GM23338 (cell line): ENCODE results near the gene ZBTB12. TPM values are rescaled to one million over a fixed set of nuclear protein-coding genes. Genes with fewer than 3 reads are reported as not detected.

Experiments
- ATAC-seq: fragments of 200-7000 bp; cut with Tn5 transposase; 3 replicates; pipeline ENCODE4 v1.9.1; 2020
- DNase-seq: peaks from one replicate; pipeline ENCODE4 v3.0.0-alpha.2; 2015; ENCODE audit warnings: low spot score
- H2AFZ ChIP-seq: fragments of 200-600 bp; sonication (generic); 2 replicates; pipeline ENCODE4 v1.8.0; 2016; ENCODE audit warnings: antibody characterized with exemption, mild to moderate bottlenecking, moderate library complexity
- H3F3A ChIP-seq: fragments of 200-600 bp; sonication (generic); replicated peaks from 2 replicates; pipeline ENCODE4 v1.8.0; 2017; ENCODE audit warnings: antibody characterized with exemption, mixed run types, low read depth
- H3K27ac ChIP-seq: fragments of 200-600 bp; sonication (generic); 2 replicates; pipeline ENCODE4 v1.6.1; 2016; ENCODE audit warnings: low read depth
- H3K27me3 ChIP-seq: fragments of 200-600 bp; sonication (generic); 2 replicates; pipeline ENCODE4 v1.8.0; 2016; ENCODE audit warnings: mild to moderate bottlenecking, mixed run types, moderate library complexity; ENCODE audit not compliant: insufficient read depth
- H3K36me3 ChIP-seq: fragments of 200-600 bp; sonication (generic); 2 replicates; pipeline ENCODE4 v1.8.0; 2016; ENCODE audit warnings: mild to moderate bottlenecking; ENCODE audit not compliant: insufficient read depth
- H3K4me1 ChIP-seq: fragments of 200-600 bp; sonication (generic); 2 replicates; pipeline ENCODE4 v1.8.0; 2016; ENCODE audit warnings: mild to moderate bottlenecking, moderate library complexity; ENCODE audit not compliant: insufficient read depth
- H3K4me2 ChIP-seq: fragments of 200-600 bp; sonication (generic); 2 replicates; pipeline ENCODE4 v1.7.1; 2017; ENCODE audit warnings: mixed run types
- H3K4me3 ChIP-seq: fragments of 200-600 bp; sonication (generic); 2 replicates; pipeline ENCODE4 v1.6.1; 2016; ENCODE audit warnings: mixed run types
- H3K79me2 ChIP-seq: fragments of 200-600 bp; sonication (generic); replicated peaks from 2 replicates; pipeline ENCODE4 v1.8.0; 2017; ENCODE audit warnings: mild to moderate bottlenecking; ENCODE audit not compliant: insufficient read depth
- H3K9me2 ChIP-seq: fragments of 200-600 bp; sonication (generic); 2 replicates; pipeline ENCODE4 v1.8.0; 2017; ENCODE audit not compliant: insufficient read depth
- H4K20me1 ChIP-seq: fragments of 200-600 bp; sonication (generic); replicated peaks from 2 replicates; pipeline ENCODE4 v1.8.0; 2017; ENCODE audit warnings: mild to moderate bottlenecking; ENCODE audit not compliant: insufficient read depth
- H3K27ac Mint-ChIP-seq: 2 replicates; pipeline ENCODE4 v1.8.0; 2020; ENCODE audit warnings: inconsistent platforms, mild to moderate bottlenecking, moderate library complexity, mixed read lengths
- H3K27me3 Mint-ChIP-seq: 3 replicates; pipeline ENCODE4 v1.8.0; 2022; ENCODE audit warnings: low read depth, mild to moderate bottlenecking, moderate library complexity, mixed read lengths, inconsistent platforms; ENCODE audit not compliant: insufficient read depth, poor library complexity
- H3K36me3 Mint-ChIP-seq: 3 replicates; pipeline ENCODE4 v1.8.0; 2021; ENCODE audit warnings: low read depth, mild to moderate bottlenecking, inconsistent platforms, moderate library complexity, mixed read lengths
- H3K4me1 Mint-ChIP-seq: 3 replicates; pipeline ENCODE4 v1.8.0; 2020; ENCODE audit warnings: mild to moderate bottlenecking, inconsistent platforms, mixed read lengths
- H3K4me3 Mint-ChIP-seq: 3 replicates; pipeline ENCODE4 v1.8.0; 2021; ENCODE audit warnings: moderate library complexity, mild to moderate bottlenecking, inconsistent platforms, mixed read lengths
- H3K9me3 Mint-ChIP-seq: 3 replicates; pipeline ENCODE4 v1.8.0; 2020; ENCODE audit warnings: moderate library complexity, mild to moderate bottlenecking, inconsistent platforms, mixed read lengths
- CREB1 ChIP-seq: fragments of 250-450 bp; sonication (Bioruptor Pico); IDR thresholded peaks from 2 replicates; pipeline ENCODE4 v1.5.0; 2020; ENCODE audit warnings: low read depth, mild to moderate bottlenecking, moderate library complexity
- EZH2 ChIP-seq: fragments of 200-600 bp; sonication (generic); IDR thresholded peaks from one replicate; pipeline ENCODE4 v1.8.0; 2017; ENCODE audit warnings: antibody characterized with exemption, mild to moderate bottlenecking, low read depth; ENCODE audit not compliant: unreplicated experiment
- EZH2phosphoT487 ChIP-seq: fragments of 200-600 bp; sonication (generic); IDR thresholded peaks from one replicate; pipeline ENCODE4 v1.8.1; 2018; ENCODE audit warnings: antibody characterized with exemption; ENCODE audit not compliant: unreplicated experiment
- JUNB ChIP-seq: IDR thresholded peaks from one replicate; pipeline ENCODE4 v1.6.1; 2016; ENCODE audit warnings: antibody characterized with exemption; ENCODE audit not compliant: unreplicated experiment
- NANOG ChIP-seq: IDR thresholded peaks from 2 replicates; pipeline ENCODE4 v1.6.1; 2016; ENCODE audit warnings: antibody characterized with exemption, borderline replicate concordance
- POLR2AphosphoS5 ChIP-seq: IDR thresholded peaks from 2 replicates; pipeline ENCODE4 v1.6.1; 2016; ENCODE audit warnings: antibody characterized with exemption, low read depth
- STAT1 ChIP-seq: IDR thresholded peaks from one replicate; pipeline ENCODE4 v1.6.1; 2016; ENCODE audit warnings: antibody characterized with exemption; ENCODE audit not compliant: unreplicated experiment
- ZNF114 ChIP-seq: fragments of 250-450 bp; sonication (Bioruptor Pico); IDR thresholded peaks from 2 replicates; pipeline ENCODE4 v1.5.0; 2020; ENCODE audit warnings: mild to moderate bottlenecking, moderate library complexity
- ZNF331 ChIP-seq: fragments of 250-450 bp; sonication (Bioruptor Pico); IDR thresholded peaks from 2 replicates; pipeline ENCODE4 v1.5.0; 2020; ENCODE audit warnings: low read depth, mild to moderate bottlenecking, moderate library complexity
- polyA plus RNA-seq: library from polyadenylated mRNA; unstranded; fragments of >200 nt; fragmentation: Nextera tagmentation; extraction: Ambion mirVana; gene quantifications from 2 replicates; pipeline ENCODE4 v1.2.1, GENCODE V29; 2016
- total RNA-seq: library from RNA; depleted of rRNA; stranded (reverse); fragments of >200 nt; shearing (Covaris generic); gene quantifications from 2 replicates; pipeline ENCODE4 v1.2.3, GENCODE V29; 2014
- TF ChIP-seq, protein P1 (sequence below): fragments of 250-450 bp; sonication (Bioruptor Pico); IDR thresholded peaks from 2 replicates; pipeline ENCODE4 v1.5.0; 2020; ENCODE audit warnings: mild to moderate bottlenecking, moderate library complexity
- TF ChIP-seq, protein P2 (sequence below): IDR thresholded peaks from 2 replicates; pipeline ENCODE4 v1.6.1; 2016; ENCODE audit warnings: antibody characterized with exemption
- TF ChIP-seq, protein P3 (sequence below), 2 experiments: fragments of 200-600 bp in 1 of 2; sonication (generic) in 1 of 2; conservative IDR thresholded peaks; 2 replicates each; pipeline versions ENCODE4 v1.5.1 to v1.6.1; 2016 to 2017; ENCODE audit warnings: antibody characterized with exemption in 2 of 2, low read depth in 2 of 2, mild to moderate bottlenecking in 2 of 2, moderate library complexity in 1 of 2
- TF ChIP-seq, protein P4 (sequence below): IDR thresholded peaks from one replicate; pipeline ENCODE4 v1.6.1; 2018; ENCODE audit warnings: antibody characterized with exemption; ENCODE audit not compliant: unreplicated experiment

Gene ZBTB12
- total and polyA plus RNA-seq, 2 experiments from 2014 or later: 0.18 to 14.4 TPM

DNA sequence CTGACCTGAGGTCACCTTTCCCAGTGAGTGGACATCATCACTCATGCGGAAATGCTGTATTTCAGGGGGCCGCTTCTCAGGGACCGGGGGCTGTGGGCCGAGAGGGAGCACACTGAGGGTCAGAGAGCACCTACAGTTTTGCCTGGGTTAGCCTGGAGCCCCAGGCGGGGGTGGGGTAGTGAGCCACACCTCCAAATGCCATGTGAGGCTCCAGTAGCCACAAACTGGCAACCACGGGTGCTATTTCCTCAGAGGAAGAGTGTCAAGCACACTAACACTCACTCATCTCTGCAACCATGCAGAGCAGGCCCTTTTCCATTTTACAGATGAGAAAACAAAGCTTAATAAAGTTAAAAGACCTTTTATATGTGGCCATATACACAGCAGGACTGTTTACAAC, 9.1 kb downstream of the ZBTB12 start:
- peaks cover 7% of the 10 kb centered on the region for H3K4me1 Mint-ChIP-seq
- H3K36me3 Mint-ChIP-seq: peaks cover 85% of the 10 kb centered on the region
- no peaks in the 10 kb centered on the region for H3K9me3 Mint-ChIP-seq
- H3F3A ChIP-seq: peaks cover 17% of the 10 kb centered on the region; the same call in 1 of the 2 replicates
- H3K27ac Mint-ChIP-seq: no peak overlapping the region
- H3K27me3 Mint-ChIP-seq: peaks cover 10% of the 10 kb centered on the region
- H3K79me2 ChIP-seq: peaks cover 15% of the 10 kb centered on the region; the same call in 1 of the 2 replicates
- peaks cover 28% of the 10 kb centered on the region for H4K20me1 ChIP-seq
- no peak for ATAC-seq
- no peak for DNase-seq
- H3K4me1 ChIP-seq: peaks cover 4% of the 10 kb centered on the region; the same call in 1 of the 2 replicates
- TF ChIP-seq, protein P1, sequence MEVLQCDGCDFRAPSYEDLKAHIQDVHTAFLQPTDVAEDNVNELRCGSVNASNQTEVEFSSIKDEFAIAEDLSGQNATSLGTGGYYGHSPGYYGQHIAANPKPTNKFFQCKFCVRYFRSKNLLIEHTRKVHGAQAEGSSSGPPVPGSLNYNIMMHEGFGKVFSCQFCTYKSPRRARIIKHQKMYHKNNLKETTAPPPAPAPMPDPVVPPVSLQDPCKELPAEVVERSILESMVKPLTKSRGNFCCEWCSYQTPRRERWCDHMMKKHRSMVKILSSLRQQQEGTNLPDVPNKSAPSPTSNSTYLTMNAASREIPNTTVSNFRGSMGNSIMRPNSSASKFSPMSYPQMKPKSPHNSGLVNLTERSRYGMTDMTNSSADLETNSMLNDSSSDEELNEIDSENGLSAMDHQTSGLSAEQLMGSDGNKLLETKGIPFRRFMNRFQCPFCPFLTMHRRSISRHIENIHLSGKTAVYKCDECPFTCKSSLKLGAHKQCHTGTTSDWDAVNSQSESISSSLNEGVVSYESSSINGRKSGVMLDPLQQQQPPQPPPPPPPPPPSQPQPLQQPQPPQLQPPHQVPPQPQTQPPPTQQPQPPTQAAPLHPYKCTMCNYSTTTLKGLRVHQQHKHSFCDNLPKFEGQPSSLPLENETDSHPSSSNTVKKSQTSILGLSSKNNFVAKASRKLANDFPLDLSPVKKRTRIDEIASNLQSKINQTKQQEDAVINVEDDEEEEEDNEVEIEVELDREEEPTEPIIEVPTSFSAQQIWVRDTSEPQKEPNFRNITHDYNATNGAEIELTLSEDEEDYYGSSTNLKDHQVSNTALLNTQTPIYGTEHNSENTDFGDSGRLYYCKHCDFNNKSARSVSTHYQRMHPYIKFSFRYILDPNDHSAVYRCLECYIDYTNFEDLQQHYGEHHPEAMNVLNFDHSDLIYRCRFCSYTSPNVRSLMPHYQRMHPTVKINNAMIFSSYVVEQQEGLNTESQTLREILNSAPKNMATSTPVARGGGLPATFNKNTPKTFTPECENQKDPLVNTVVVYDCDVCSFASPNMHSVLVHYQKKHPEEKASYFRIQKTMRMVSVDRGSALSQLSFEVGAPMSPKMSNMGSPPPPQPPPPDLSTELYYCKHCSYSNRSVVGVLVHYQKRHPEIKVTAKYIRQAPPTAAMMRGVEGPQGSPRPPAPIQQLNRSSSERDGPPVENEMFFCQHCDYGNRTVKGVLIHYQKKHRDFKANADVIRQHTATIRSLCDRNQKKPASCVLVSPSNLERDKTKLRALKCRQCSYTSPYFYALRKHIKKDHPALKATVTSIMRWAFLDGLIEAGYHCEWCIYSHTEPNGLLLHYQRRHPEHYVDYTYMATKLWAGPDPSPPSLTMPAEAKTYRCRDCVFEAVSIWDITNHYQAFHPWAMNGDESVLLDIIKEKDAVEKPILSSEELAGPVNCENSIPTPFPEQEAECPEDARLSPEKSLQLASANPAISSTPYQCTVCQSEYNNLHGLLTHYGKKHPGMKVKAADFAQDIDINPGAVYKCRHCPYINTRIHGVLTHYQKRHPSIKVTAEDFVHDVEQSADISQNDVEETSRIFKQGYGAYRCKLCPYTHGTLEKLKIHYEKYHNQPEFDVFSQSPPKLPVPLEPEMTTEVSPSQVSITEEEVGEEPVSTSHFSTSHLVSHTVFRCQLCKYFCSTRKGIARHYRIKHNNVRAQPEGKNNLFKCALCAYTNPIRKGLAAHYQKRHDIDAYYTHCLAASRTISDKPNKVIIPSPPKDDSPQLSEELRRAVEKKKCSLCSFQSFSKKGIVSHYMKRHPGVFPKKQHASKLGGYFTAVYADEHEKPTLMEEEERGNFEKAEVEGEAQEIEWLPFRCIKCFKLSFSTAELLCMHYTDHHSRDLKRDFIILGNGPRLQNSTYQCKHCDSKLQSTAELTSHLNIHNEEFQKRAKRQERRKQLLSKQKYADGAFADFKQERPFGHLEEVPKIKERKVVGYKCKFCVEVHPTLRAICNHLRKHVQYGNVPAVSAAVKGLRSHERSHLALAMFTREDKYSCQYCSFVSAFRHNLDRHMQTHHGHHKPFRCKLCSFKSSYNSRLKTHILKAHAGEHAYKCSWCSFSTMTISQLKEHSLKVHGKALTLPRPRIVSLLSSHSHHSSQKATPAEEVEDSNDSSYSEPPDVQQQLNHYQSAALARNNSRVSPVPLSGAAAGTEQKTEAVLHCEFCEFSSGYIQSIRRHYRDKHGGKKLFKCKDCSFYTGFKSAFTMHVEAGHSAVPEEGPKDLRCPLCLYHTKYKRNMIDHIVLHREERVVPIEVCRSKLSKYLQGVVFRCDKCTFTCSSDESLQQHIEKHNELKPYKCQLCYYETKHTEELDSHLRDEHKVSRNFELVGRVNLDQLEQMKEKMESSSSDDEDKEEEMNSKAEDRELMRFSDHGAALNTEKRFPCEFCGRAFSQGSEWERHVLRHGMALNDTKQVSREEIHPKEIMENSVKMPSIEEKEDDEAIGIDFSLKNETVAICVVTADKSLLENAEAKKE (CRISPR knock-in tag): no peak
- TF ChIP-seq ZNF331 (CRISPR knock-in tag): no peak
- TF ChIP-seq POLR2AphosphoS5: no peak
- TF ChIP-seq CREB1 (CRISPR knock-in tag): no peak
- TF ChIP-seq, protein P2, sequence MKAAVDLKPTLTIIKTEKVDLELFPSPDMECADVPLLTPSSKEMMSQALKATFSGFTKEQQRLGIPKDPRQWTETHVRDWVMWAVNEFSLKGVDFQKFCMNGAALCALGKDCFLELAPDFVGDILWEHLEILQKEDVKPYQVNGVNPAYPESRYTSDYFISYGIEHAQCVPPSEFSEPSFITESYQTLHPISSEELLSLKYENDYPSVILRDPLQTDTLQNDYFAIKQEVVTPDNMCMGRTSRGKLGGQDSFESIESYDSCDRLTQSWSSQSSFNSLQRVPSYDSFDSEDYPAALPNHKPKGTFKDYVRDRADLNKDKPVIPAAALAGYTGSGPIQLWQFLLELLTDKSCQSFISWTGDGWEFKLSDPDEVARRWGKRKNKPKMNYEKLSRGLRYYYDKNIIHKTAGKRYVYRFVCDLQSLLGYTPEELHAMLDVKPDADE: no peak
- TF ChIP-seq STAT1: no peak
- no peak for TF ChIP-seq NANOG
- no peak for TF ChIP-seq ZNF114 (CRISPR knock-in tag)
- no peak for TF ChIP-seq EZH2phosphoT487
- TF ChIP-seq, protein P3, sequence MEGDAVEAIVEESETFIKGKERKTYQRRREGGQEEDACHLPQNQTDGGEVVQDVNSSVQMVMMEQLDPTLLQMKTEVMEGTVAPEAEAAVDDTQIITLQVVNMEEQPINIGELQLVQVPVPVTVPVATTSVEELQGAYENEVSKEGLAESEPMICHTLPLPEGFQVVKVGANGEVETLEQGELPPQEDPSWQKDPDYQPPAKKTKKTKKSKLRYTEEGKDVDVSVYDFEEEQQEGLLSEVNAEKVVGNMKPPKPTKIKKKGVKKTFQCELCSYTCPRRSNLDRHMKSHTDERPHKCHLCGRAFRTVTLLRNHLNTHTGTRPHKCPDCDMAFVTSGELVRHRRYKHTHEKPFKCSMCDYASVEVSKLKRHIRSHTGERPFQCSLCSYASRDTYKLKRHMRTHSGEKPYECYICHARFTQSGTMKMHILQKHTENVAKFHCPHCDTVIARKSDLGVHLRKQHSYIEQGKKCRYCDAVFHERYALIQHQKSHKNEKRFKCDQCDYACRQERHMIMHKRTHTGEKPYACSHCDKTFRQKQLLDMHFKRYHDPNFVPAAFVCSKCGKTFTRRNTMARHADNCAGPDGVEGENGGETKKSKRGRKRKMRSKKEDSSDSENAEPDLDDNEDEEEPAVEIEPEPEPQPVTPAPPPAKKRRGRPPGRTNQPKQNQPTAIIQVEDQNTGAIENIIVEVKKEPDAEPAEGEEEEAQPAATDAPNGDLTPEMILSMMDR (conservative IDR thresholded peaks at IDR 0.05; ENCODE audit: low read depth in 2 of 2): no peak
- TF ChIP-seq JUNB: no peak
- TF ChIP-seq, protein P4, sequence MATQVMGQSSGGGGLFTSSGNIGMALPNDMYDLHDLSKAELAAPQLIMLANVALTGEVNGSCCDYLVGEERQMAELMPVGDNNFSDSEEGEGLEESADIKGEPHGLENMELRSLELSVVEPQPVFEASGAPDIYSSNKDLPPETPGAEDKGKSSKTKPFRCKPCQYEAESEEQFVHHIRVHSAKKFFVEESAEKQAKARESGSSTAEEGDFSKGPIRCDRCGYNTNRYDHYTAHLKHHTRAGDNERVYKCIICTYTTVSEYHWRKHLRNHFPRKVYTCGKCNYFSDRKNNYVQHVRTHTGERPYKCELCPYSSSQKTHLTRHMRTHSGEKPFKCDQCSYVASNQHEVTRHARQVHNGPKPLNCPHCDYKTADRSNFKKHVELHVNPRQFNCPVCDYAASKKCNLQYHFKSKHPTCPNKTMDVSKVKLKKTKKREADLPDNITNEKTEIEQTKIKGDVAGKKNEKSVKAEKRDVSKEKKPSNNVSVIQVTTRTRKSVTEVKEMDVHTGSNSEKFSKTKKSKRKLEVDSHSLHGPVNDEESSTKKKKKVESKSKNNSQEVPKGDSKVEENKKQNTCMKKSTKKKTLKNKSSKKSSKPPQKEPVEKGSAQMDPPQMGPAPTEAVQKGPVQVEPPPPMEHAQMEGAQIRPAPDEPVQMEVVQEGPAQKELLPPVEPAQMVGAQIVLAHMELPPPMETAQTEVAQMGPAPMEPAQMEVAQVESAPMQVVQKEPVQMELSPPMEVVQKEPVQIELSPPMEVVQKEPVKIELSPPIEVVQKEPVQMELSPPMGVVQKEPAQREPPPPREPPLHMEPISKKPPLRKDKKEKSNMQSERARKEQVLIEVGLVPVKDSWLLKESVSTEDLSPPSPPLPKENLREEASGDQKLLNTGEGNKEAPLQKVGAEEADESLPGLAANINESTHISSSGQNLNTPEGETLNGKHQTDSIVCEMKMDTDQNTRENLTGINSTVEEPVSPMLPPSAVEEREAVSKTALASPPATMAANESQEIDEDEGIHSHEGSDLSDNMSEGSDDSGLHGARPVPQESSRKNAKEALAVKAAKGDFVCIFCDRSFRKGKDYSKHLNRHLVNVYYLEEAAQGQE: no peak
- TF ChIP-seq EZH2: no peak
- H3K27me3 ChIP-seq: no peaks in the 10 kb centered on the region
- H3K4me3 ChIP-seq: no peak overlapping the region
- no peak overlapping the region for H3K27ac ChIP-seq
- H3K36me3 ChIP-seq: peaks cover 41% of the 10 kb centered on the region
- H2AFZ ChIP-seq: no peak overlapping the region
- no peaks in the 10 kb centered on the region for H3K9me2 ChIP-seq
- H3K4me2 ChIP-seq: no peak overlapping the region
- no peak overlapping the region for H3K4me3 Mint-ChIP-seq
